DOHH2 (cell line): Measurements from ENCODE around the gene POR.

ENCODE experiments used
- H3F3A ChIP-seq: fragments of 200-600 bp; sonication (generic), shearing (Covaris generic); 2 replicates; pipeline ENCODE4 v1.6.0; 2016; ENCODE audit warnings: antibody characterized with exemption, mild to moderate bottlenecking; ENCODE audit not compliant: control insufficient read depth, insufficient read depth
- H3K27ac ChIP-seq: fragments of 200-600 bp; sonication (generic); 2 replicates; pipeline ENCODE4 v1.5.1; 2014; ENCODE audit warnings: low read depth, mild to moderate bottlenecking, low read length, moderate library complexity
- H3K27me3 ChIP-seq: fragments of 200-600 bp; sonication (generic); 2 replicates; pipeline ENCODE4 v1.6.1; 2014; ENCODE audit warnings: mild to moderate bottlenecking, low read length, mixed read lengths; ENCODE audit not compliant: control insufficient read depth
- H3K36me3 ChIP-seq: fragments of 200-600 bp; sonication (generic); 2 replicates; pipeline ENCODE4 v1.6.1; 2014; ENCODE audit warnings: mild to moderate bottlenecking, low read length, moderate library complexity, mixed read lengths; ENCODE audit not compliant: control insufficient read depth
- H3K4me1 ChIP-seq: fragments of 200-600 bp; sonication (generic); 2 replicates; pipeline ENCODE4 v1.6.1; 2014; ENCODE audit warnings: mild to moderate bottlenecking, low read length, mixed read lengths; ENCODE audit not compliant: control insufficient read depth
- H3K4me2 ChIP-seq: fragments of 200-600 bp; sonication (generic); 2 replicates; pipeline ENCODE4 v1.6.0; 2014; ENCODE audit warnings: mild to moderate bottlenecking, low read length, moderate library complexity
- H3K4me3 ChIP-seq: fragments of 200-600 bp; sonication (generic); 2 replicates; pipeline ENCODE4 v1.5.1; 2014; ENCODE audit warnings: mild to moderate bottlenecking, low read length, mixed read lengths
- H3K79me2 ChIP-seq: fragments of 200-600 bp; sonication (generic); 2 replicates; pipeline ENCODE4 v1.6.1; 2014; ENCODE audit warnings: mild to moderate bottlenecking, low read length, mixed read lengths; ENCODE audit not compliant: control insufficient read depth
- H3K9me2 ChIP-seq: fragments of 200-600 bp; sonication (generic); replicated peaks from 2 replicates; pipeline ENCODE4 v1.6.1; 2014; ENCODE audit warnings: mild to moderate bottlenecking, low read length, mixed read lengths; ENCODE audit not compliant: control insufficient read depth
- H3K9me3 ChIP-seq: fragments of 200-600 bp; sonication (generic); 2 replicates; pipeline ENCODE4 v1.6.1; 2014; ENCODE audit warnings: antibody characterized with exemption, low read length, mixed read lengths; ENCODE audit not compliant: control insufficient read depth, insufficient read depth
- H4K20me1 ChIP-seq: fragments of 200-600 bp; sonication (generic); 2 replicates; pipeline ENCODE4 v1.6.0; 2014; ENCODE audit warnings: low read depth, mild to moderate bottlenecking, antibody characterized with exemption, low read length, moderate library complexity; ENCODE audit not compliant: control insufficient read depth, insufficient read depth
- EZH2phosphoT487 ChIP-seq: fragments of 200-600 bp; sonication (generic); IDR thresholded peaks from 2 replicates; pipeline ENCODE4 v1.6.1; 2017; ENCODE audit warnings: borderline replicate concordance, mild to moderate bottlenecking, antibody characterized with exemption, low read length, moderate library complexity, mixed read lengths
- TF ChIP-seq, protein P1 (sequence below): fragments of 200-600 bp; sonication (generic); IDR thresholded peaks from one replicate; pipeline ENCODE4 v1.5.1; 2014; ENCODE audit warnings: antibody characterized with exemption, mild to moderate bottlenecking, low read depth, low read length; ENCODE audit not compliant: poor library complexity, severe bottlenecking

Gene POR

DNA sequence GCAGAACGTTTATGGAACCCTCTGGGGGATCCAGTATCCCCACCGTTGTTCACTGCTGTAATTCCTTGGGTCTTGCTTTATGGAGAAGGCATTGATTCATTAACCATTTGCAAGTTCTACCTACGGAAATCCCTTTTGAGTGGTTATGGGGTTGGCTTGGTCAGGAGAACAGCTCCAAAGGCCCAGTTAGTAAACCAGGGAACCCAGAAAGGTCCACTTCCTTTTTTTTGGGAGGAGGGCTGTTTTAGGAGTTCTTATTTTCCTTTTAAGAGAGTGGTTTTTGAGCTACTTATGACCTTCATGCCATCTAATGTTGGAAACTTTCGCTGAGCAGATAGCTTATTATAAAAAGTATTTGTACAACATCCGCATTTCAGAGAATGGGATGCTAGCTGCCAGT is 1.3 kb downstream of the POR start:
- no peak overlapping the region for H3K27ac ChIP-seq
- H3F3A ChIP-seq: 0 out of 2 replicates have a peak, but pooled peaks cover 3% of the 10 kb centered on the region

DNA sequence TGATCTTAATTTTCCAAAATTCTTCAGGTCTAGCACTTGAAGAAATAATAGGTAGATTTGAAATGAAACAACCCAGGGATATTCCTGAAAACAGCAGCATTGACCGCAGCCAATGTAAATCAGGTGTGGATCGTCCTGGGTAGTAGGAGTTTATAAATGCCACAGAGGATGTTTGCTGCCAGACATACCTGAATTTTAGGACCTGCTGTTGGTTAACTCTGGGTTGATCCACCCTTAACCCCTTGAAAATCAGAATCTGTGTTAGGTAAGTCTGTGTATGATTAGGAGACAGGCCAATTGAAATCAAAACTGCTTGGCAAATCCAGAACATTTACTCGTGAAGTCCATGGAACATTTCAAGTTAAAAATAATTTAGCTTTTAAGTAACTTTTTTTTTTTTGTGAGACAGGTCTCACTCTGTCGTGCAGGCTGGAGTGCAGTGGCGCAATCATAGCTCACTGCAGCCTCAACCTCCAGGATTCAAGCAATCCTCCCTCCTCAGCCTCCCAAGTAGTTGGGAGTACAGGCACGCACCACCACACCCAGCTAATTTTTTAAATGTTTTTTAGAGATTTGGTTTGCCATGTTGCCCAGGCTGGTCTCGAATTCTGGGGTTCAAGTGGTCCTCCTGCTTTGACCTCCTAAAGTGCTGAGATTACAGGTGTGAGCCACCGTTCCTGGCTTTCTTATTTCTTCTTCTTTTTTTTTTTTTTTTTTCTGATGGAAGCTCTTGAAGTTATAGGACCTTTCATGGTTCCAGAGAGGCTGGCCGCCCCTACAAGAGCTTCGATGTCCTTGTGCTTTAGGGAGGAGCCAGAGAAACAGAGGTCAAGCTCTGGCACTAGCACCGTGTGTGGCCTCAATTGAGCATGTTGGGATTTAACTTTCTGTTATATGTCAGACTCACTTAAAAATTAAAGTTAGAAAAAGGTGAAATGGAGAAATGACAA is 2.0 kb downstream of the POR start:
- no peak overlapping the region for H3K4me3 ChIP-seq
- TF ChIP-seq EZH2phosphoT487: no peak
- TF ChIP-seq, protein P1, sequence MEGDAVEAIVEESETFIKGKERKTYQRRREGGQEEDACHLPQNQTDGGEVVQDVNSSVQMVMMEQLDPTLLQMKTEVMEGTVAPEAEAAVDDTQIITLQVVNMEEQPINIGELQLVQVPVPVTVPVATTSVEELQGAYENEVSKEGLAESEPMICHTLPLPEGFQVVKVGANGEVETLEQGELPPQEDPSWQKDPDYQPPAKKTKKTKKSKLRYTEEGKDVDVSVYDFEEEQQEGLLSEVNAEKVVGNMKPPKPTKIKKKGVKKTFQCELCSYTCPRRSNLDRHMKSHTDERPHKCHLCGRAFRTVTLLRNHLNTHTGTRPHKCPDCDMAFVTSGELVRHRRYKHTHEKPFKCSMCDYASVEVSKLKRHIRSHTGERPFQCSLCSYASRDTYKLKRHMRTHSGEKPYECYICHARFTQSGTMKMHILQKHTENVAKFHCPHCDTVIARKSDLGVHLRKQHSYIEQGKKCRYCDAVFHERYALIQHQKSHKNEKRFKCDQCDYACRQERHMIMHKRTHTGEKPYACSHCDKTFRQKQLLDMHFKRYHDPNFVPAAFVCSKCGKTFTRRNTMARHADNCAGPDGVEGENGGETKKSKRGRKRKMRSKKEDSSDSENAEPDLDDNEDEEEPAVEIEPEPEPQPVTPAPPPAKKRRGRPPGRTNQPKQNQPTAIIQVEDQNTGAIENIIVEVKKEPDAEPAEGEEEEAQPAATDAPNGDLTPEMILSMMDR: no peak
- H3K27ac ChIP-seq: no peak overlapping the region

More for the DNA sequence above, 1.3 kb downstream of the POR start:
- Histone ChIP-seq H3K9me3 (no peaks in the 10 kb centered on the region), H3K9me2 (no peaks in the 10 kb centered on the region), H3K4me3 (peak overlapping the region; percentile 88), H4K20me1 (peaks cover 5% of the 10 kb centered on the region; the same call in 1 of the 2 replicates), H3K4me1 (peaks cover 23% of the 10 kb centered on the region), H3K79me2 (peaks cover 39% of the 10 kb centered on the region), H3K27me3 (no peaks in the 10 kb centered on the region), H3K36me3 (no peaks in the 10 kb centered on the region), H3K4me2 (peak overlapping the region; percentile 95)
- TF ChIP-seq, protein P1: no peak
- TF ChIP-seq EZH2phosphoT487: no peak

DNA sequence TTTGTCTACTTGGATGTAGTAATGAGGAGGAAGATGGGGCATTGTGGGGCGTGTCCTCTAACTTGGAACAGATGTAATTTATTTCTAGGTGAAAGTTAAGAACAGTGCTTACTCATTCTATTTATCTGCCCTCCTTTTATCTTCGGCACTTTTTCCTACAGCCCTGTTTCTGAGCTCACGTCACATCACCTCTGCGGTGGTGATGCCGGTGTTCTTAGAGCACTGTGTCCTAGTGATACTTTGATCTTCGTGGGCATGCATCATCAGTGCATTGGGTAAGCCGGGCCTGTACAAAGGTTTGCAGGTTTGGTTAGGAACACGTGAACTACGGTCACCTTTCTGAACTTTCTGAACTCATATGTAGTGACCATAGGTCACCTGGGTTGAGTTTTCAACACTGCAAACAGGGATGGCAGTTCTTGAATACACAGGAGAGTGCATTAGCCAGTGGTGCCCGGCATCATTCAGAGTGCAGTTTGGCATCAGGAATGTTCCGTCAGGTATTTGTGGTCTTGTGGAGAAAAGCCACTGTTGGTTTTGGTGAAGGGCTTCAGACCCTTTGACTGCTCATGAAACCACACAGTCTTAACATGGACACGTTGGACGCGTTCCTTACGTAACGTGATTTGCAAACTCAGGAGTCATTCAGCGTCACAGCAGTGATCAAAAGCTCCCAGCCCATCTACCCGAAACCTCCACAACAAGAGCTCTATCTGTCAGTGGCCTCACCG is 5.6 kb downstream of the POR start:
- H3K9me2 ChIP-seq: no peaks in the 10 kb centered on the region
- H3K27ac ChIP-seq: no peak overlapping the region
- peaks cover 13% of the 10 kb centered on the region for H3K4me1 ChIP-seq
- H3K36me3 ChIP-seq: no peaks in the 10 kb centered on the region
- no peaks in the 10 kb centered on the region for H3K27me3 ChIP-seq
- 0 out of 2 replicates have a peak, but pooled peaks cover 3% of the 10 kb centered on the region for H3F3A ChIP-seq
- TF ChIP-seq EZH2phosphoT487: no peak
- TF ChIP-seq, protein P1: no peak
- H3K4me2 ChIP-seq: no peak overlapping the region
- no peak overlapping the region for H3K4me3 ChIP-seq
- no peaks in the 10 kb centered on the region for H3K9me3 ChIP-seq
- H3K79me2 ChIP-seq: peaks cover 44% of the 10 kb centered on the region
- peaks cover 5% of the 10 kb centered on the region; the same call in 1 of the 2 replicates for H4K20me1 ChIP-seq

More for the DNA sequence above, 2.0 kb downstream of the POR start:
- H3K9me2 ChIP-seq: no peaks in the 10 kb centered on the region
- no peaks in the 10 kb centered on the region for H3K27me3 ChIP-seq
- peaks cover 5% of the 10 kb centered on the region; the same call in 1 of the 2 replicates for H4K20me1 ChIP-seq
- H3K36me3 ChIP-seq: no peaks in the 10 kb centered on the region
- no peaks in the 10 kb centered on the region for H3K9me3 ChIP-seq
- peaks cover 39% of the 10 kb centered on the region for H3K79me2 ChIP-seq
- peaks cover 23% of the 10 kb centered on the region for H3K4me1 ChIP-seq
- peak overlapping the region; percentile 95 for H3K4me2 ChIP-seq
- H3F3A ChIP-seq: 0 out of 2 replicates have a peak, but pooled peaks cover 3% of the 10 kb centered on the region
